Caco-2 (cell line): ENCODE measurements around the gene TEAD1. TPM values are rescaled to one million over a fixed set of nuclear protein-coding genes. Genes with fewer than 3 reads are reported as not detected.

ENCODE experiments used
- BruUV-seq: library from RNA; stranded (reverse); fragments of 400-500 nt; replicated peaks from 2 replicates; lab custom pipeline; 2021; lab: Mats Ljungman, UMichigan
- CTCF ChIA-PET: fragments of 300-600 bp; sonication (Branson Sonifier 250); formaldehyde crosslinking; loops from one replicate; lab custom pipeline; 2022; ENCODE audit warnings: antibody characterized with exemption; lab: Charles Lee
- POLR2A ChIA-PET: fragments of 300-600 bp; sonication (Branson Sonifier 250); formaldehyde crosslinking; loops from one replicate; lab custom pipeline; 2022; ENCODE audit warnings: antibody characterized with exemption; lab: Charles Lee
- DNase-seq, 2 experiments: peaks; one replicate each; pipeline versions ENCODE4 v3.0.0 to v3.0.0-alpha.2; 2020 to 2022
- H3K27me3 ChIP-seq: replicated peaks from 2 replicates; pipeline ENCODE4 v1.6.0; 2011; ENCODE audit warnings: low read length; ENCODE audit not compliant: control insufficient read depth, insufficient read depth
- H3K36me3 ChIP-seq: 2 replicates; pipeline ENCODE4 v1.5.1; 2011; ENCODE audit warnings: low read length; ENCODE audit not compliant: control insufficient read depth, insufficient read depth
- H3K4me1 ChIP-seq: fragments of 250-450 bp; sonication (Bioruptor Pico); 2 replicates; pipeline ENCODE4 v1.5.1; 2020; ENCODE audit warnings: mild to moderate bottlenecking
- H3K4me3 ChIP-seq: 2 replicates; pipeline ENCODE4 v1.5.1; 2011; ENCODE audit warnings: low read depth, mild to moderate bottlenecking, control low read depth, low read length
- H3K9me3 ChIP-seq: fragments of 250-450 bp; sonication (Bioruptor Pico); 2 replicates; pipeline ENCODE4 v1.5.1; 2020; ENCODE audit warnings: mild to moderate bottlenecking, moderate library complexity
- H3K27ac Mint-ChIP-seq: one replicate; pipeline ENCODE4 v1.8.0; 2022; ENCODE audit warnings: mixed read lengths; ENCODE audit not compliant: unreplicated experiment
- H3K27me3 Mint-ChIP-seq: one replicate; pipeline ENCODE4 v1.8.0; 2022; ENCODE audit warnings: mixed read lengths; ENCODE audit not compliant: insufficient read depth, unreplicated experiment
- H3K36me3 Mint-ChIP-seq: one replicate; pipeline ENCODE4 v1.8.0; 2022; ENCODE audit warnings: mild to moderate bottlenecking, mixed read lengths; ENCODE audit not compliant: insufficient read depth, unreplicated experiment
- H3K4me1 Mint-ChIP-seq: one replicate; pipeline ENCODE4 v1.8.0; 2022; ENCODE audit warnings: low read depth, mixed read lengths; ENCODE audit not compliant: unreplicated experiment
- H3K4me3 Mint-ChIP-seq: one replicate; pipeline ENCODE4 v1.8.0; 2022; ENCODE audit warnings: mild to moderate bottlenecking, moderate library complexity, mixed read lengths; ENCODE audit not compliant: unreplicated experiment
- H3K9me3 Mint-ChIP-seq: one replicate; pipeline ENCODE4 v1.8.0; 2022; ENCODE audit warnings: mixed read lengths; ENCODE audit not compliant: unreplicated experiment
- CTCF ChIP-seq, 2 experiments: fragments of 200-600 bp in 1 of 2; IDR thresholded peaks; 1 replicate in 1 of 2; 2 replicates in 1 of 2; pipeline versions ENCODE4 v1.5.1 to v1.8.0; 2011 to 2022; ENCODE audit warnings: antibody characterized with exemption in 1 of 2, control low read depth in 1 of 2, inconsistent platforms in 1 of 2, low read depth in 1 of 2, low read length in 1 of 2, mild to moderate bottlenecking in 1 of 2, moderate library complexity in 1 of 2; ENCODE audit not compliant: insufficient read depth in 1 of 2, severe bottlenecking in 1 of 2, unreplicated experiment in 1 of 2
- intact Hi-C: fragments of 100-400 bp; cut with micrococcal nuclease; formaldehyde crosslinking; loops from one replicate; pipeline ENCODE4 v1.10.0; 2022; ENCODE audit not compliant: unreplicated experiment
- total RNA-seq: library from RNA; stranded (reverse); gene quantifications from 2 replicates; pipeline ENCODE4 v1.2.3, GENCODE V29; 2022

TEAD1 gene
- total RNA-seq, 1 experiment from 2014 or later = 144 TPM

- Mint-ChIP-seq H3K36me3 (no peaks in the 10 kb centered on the region), H3K4me1 (no peaks in the 10 kb centered on the region), H3K27ac (no peak overlapping the region), H3K27me3 (peaks cover 2% of the 10 kb centered on the region), H3K9me3 (no peaks in the 10 kb centered on the region), H3K4me3 (no peak overlapping the region)
- Histone ChIP-seq H3K36me3 (no peaks in the 10 kb centered on the region), H3K4me3 (no peak overlapping the region), H3K27me3 (no peaks in the 10 kb centered on the region), H3K4me1 (no peaks in the 10 kb centered on the region), H3K9me3 (peaks cover 6% of the 10 kb centered on the region; the same call in 1 of the 2 replicates)
- no peak for DNase-seq
- CTCF ChIA-PET = no interaction called here
- intact Hi-C loops = no loop called here
- no peak for TF ChIP-seq CTCF (IDR thresholded peaks at IDR 0.05; ENCODE audit: insufficient read depth in 1 of 2, low read depth in 1 of 2, low read length in 1 of 2, severe bottlenecking in 1 of 2, unreplicated experiment in 1 of 2)
- no TSS peak for BruUV-seq
- POLR2A ChIA-PET = no interaction called here
Observed at GRCh38 chr11:12657981-12658380, 16.2 kb upstream of the TEAD1 start.

GRCh38 chr11:12662101-12662689, 12.0 kb upstream of the TEAD1 start:
- DNase-seq = no peak
- Mint-ChIP-seq H3K4me3 (no peak overlapping the region), H3K27me3 (peaks cover 11% of the 10 kb centered on the region), H3K4me1 (no peaks in the 10 kb centered on the region), H3K27ac (no peak overlapping the region), H3K36me3 (no peaks in the 10 kb centered on the region), H3K9me3 (no peaks in the 10 kb centered on the region)
- BruUV-seq = no TSS peak
- no peak for TF ChIP-seq CTCF (IDR thresholded peaks at IDR 0.05; ENCODE audit: insufficient read depth in 1 of 2, low read depth in 1 of 2, low read length in 1 of 2, severe bottlenecking in 1 of 2, unreplicated experiment in 1 of 2)
- Histone ChIP-seq H3K9me3 (no peaks in the 10 kb centered on the region), H3K27me3 (no peaks in the 10 kb centered on the region), H3K4me1 (no peaks in the 10 kb centered on the region), H3K36me3 (no peaks in the 10 kb centered on the region), H3K4me3 (no peak overlapping the region)
- intact Hi-C loops = no loop called here
- POLR2A ChIA-PET = no interaction called here
- CTCF ChIA-PET = no interaction called here

- H3K4me3 Mint-ChIP-seq = no peak overlapping the region
- H3K4me1 ChIP-seq = no peaks in the 10 kb centered on the region
- no peak for TF ChIP-seq CTCF (IDR thresholded peaks at IDR 0.05; ENCODE audit: insufficient read depth in 1 of 2, low read depth in 1 of 2, low read length in 1 of 2, severe bottlenecking in 1 of 2, unreplicated experiment in 1 of 2)
- no peaks in the 10 kb centered on the region for H3K36me3 Mint-ChIP-seq
- no peak overlapping the region for H3K27ac Mint-ChIP-seq
- no peaks in the 10 kb centered on the region for H3K27me3 ChIP-seq
- H3K36me3 ChIP-seq = no peaks in the 10 kb centered on the region
- H3K4me3 ChIP-seq = no peak overlapping the region
- H3K9me3 ChIP-seq = no peaks in the 10 kb centered on the region
- ChIA-PET POLR2A (no interaction called here), CTCF (interaction anchor here (0.6 to 0.7 kb wide), 3 partner anchors 56 to 333 kb away, joined by 4 to 12 read pairs (median 5); no protein-coding TSS in a partner anchor)
- BruUV-seq = no TSS peak
- intact Hi-C loops = no loop called here
- no peak for DNase-seq
- no peaks in the 10 kb centered on the region for H3K4me1 Mint-ChIP-seq
- peaks cover 8% of the 10 kb centered on the region for H3K27me3 Mint-ChIP-seq
- peaks cover 15% of the 10 kb centered on the region for H3K9me3 Mint-ChIP-seq
Observed at GRCh38 chr11:12664385-12664784, 9.8 kb upstream of the TEAD1 start.
